Thyroid gland (tissue), 4 donors: ENCODE data around the gene CACNG1. TPM values are rescaled to one million over a fixed set of nuclear protein-coding genes. Genes with fewer than 3 reads are reported as not detected.

Experiments used
- DNase-seq, 2 donors: peaks; one replicate each; pipeline ENCODE4 v3.0.0-alpha.2; 2019
- H3K27ac ChIP-seq, 3 donors: fragments of 200-600 bp; sonication (generic); 1 replicate in 2 of 3; 2 replicates in 1 of 3; pipeline ENCODE4 v1.5.1; 2016 to 2019; ENCODE audit warnings: mild to moderate bottlenecking in 1 of 3, moderate library complexity in 1 of 3
- H3K27me3 ChIP-seq: fragments of 200-600 bp; sonication (generic); one replicate; pipeline ENCODE4 v1.5.1; 2019
- H3K36me3 ChIP-seq, 2 donors: fragments of 200-600 bp; sonication (generic); one replicate each; pipeline ENCODE4 v1.5.1; 2016 to 2019
- H3K4me1 ChIP-seq, 2 donors: fragments of 200-600 bp; sonication (generic); one replicate each; pipeline ENCODE4 v1.5.1; 2017 to 2019
- H3K4me3 ChIP-seq, 3 donors: fragments of 200-600 bp; sonication (generic); replicated peaks in 1 of 3; 1 replicate in 2 of 3; 2 replicates in 1 of 3; pipeline ENCODE4 v1.5.1; 2016; ENCODE audit warnings: mild to moderate bottlenecking in 1 of 3
- H3K9me3 ChIP-seq: fragments of 200-600 bp; sonication (generic); one replicate; pipeline ENCODE4 v1.5.1; 2017
- POLR2A ChIP-seq, 2 donors: fragments of 450-650 bp; IDR thresholded peaks; one replicate each; pipeline ENCODE4 v1.6.1; 2017; ENCODE audit warnings: antibody characterized with exemption in 2 of 2, mild to moderate bottlenecking in 2 of 2, moderate library complexity in 1 of 2
- whole genome bisulfite sequencing, 2 donors: methylation state at CpG; one replicate each; pipeline ENCODE4 v1.1.5; 2017; 5-methylcytosine and 5-hydroxymethylcytosine counted together
- intact Hi-C: fragments of 100-400 bp; cut with DNase I; formaldehyde crosslinking; loops from one replicate; pipeline ENCODE4 v1.15.1; 2023
- total RNA-seq, 4 donors: library from RNA; depleted of rRNA; stranded (reverse); fragments of >200 nt; gene quantifications; one replicate each; pipeline ENCODE4 v1.2.3, GENCODE V29; 2016
- TF ChIP-seq, protein P1 (sequence below), 6 experiments: fragments of 200-600 bp in 3 of 6; fragments of 450-650 bp in 3 of 6; sonication (generic) in 3 of 6; IDR thresholded peaks; one replicate each; pipeline ENCODE4 v1.5.1; 2016 to 2019; ENCODE audit warnings: antibody characterized with exemption in 6 of 6, mild to moderate bottlenecking in 2 of 6, inconsistent platforms in 1 of 6, moderate library complexity in 1 of 6

CACNG1 gene
- total RNA-seq, 4 donors from 2014 or later, result not detected

GRCh38 chr17:67055041-67055443, 10.7 kb downstream of the CACNG1 start:
- Histone ChIP-seq H3K36me3 (no peaks in the 10 kb centered on the region), H3K4me1 (no peaks in the 10 kb centered on the region), H3K4me3 (no peak overlapping the region), H3K9me3 (no peaks in the 10 kb centered on the region), H3K27ac (no peak overlapping the region), H3K27me3 (no peaks in the 10 kb centered on the region)
- 93 to 95% methylated on average over 19 of the region's 19 CpGs for WGBS, 2 donors
- TF ChIP-seq POLR2A (IDR thresholded peaks at IDR 0.05), result no peak
- TF ChIP-seq, protein P1, sequence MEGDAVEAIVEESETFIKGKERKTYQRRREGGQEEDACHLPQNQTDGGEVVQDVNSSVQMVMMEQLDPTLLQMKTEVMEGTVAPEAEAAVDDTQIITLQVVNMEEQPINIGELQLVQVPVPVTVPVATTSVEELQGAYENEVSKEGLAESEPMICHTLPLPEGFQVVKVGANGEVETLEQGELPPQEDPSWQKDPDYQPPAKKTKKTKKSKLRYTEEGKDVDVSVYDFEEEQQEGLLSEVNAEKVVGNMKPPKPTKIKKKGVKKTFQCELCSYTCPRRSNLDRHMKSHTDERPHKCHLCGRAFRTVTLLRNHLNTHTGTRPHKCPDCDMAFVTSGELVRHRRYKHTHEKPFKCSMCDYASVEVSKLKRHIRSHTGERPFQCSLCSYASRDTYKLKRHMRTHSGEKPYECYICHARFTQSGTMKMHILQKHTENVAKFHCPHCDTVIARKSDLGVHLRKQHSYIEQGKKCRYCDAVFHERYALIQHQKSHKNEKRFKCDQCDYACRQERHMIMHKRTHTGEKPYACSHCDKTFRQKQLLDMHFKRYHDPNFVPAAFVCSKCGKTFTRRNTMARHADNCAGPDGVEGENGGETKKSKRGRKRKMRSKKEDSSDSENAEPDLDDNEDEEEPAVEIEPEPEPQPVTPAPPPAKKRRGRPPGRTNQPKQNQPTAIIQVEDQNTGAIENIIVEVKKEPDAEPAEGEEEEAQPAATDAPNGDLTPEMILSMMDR (IDR thresholded peaks at IDR 0.05), result no peak
- intact Hi-C loops, result no loop called here
- DNase-seq, result no peak

DNA sequence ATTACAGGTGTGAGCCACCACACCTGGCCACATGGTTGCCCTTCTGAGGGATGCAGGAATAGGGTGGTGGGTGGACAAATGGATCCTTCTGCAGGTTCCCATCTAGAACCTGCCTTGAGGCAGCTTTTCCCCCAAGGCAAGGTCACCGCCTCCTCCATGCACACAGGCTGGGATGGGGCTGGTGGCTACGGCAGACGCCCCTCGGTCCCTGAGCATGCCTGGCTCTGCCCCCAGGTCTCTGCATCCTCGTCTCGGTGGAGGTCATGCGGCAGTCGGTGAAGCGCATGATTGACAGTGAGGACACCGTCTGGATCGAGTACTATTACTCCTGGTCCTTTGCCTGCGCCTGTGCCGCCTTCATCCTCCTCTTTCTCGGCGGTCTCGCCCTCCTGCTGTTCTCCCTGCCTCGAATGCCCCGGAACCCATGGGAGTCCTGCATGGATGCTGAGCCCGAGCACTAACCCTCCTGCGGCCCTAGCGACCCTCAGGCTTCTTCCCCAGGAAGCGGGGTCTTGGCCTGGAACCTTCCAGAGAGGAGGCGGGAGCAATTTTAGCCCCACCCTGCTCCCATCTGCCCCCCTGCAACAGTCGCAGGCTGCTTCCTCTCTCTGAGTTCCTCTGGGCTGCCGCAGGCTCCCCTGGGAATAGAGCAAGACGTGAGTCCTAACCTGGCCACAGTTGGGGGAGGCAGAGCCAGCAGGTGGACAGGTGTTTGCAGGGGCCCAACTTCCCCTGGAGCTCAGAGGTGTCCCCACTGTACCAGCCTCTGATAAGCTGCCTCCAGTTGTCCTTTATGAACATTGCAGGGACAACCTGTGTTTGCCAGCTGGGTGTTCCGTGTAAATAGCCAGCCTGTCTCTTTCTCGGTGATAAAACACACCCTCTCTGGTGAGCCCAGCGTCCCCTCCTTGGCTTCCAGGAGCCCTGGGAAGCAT, 11.7 kb downstream of the CACNG1 start:
- Histone ChIP-seq H3K27me3 (no peaks in the 10 kb centered on the region), H3K4me1 (no peaks in the 10 kb centered on the region), H3K9me3 (no peaks in the 10 kb centered on the region), H3K4me3 (no peak overlapping the region), H3K27ac (no peak overlapping the region), H3K36me3 (no peaks in the 10 kb centered on the region)
- intact Hi-C loops, result no loop called here
- TF ChIP-seq, protein P1 (IDR thresholded peaks at IDR 0.05), result no peak
- TF ChIP-seq POLR2A (IDR thresholded peaks at IDR 0.05), result no peak
- no peak for DNase-seq
- WGBS, 2 donors, result 89% methylated on average over 29 of the region's 29 CpGs

- 89% methylated on average over 18 of the region's 18 CpGs for WGBS, 2 donors
Observed at GRCh38 chr17:67056746-67057490, 12.6 kb downstream of the CACNG1 start.

GRCh38 chr17:67058036-67058435, 13.7 kb downstream of the CACNG1 start:
- Histone ChIP-seq H3K27me3 (no peaks in the 10 kb centered on the region), H3K9me3 (no peaks in the 10 kb centered on the region), H3K4me1 (no peaks in the 10 kb centered on the region), H3K36me3 (no peaks in the 10 kb centered on the region), H3K27ac (no peak overlapping the region), H3K4me3 (no peak overlapping the region)
- no peak for TF ChIP-seq POLR2A (IDR thresholded peaks at IDR 0.05)
- TF ChIP-seq, protein P1 (IDR thresholded peaks at IDR 0.05), result no peak
- 96 to 97% methylated on average over 8 of the region's 8 CpGs for WGBS, 2 donors
- intact Hi-C loops, result no loop called here
- DNase-seq, result no peak

More at GRCh38 chr17:67056746-67057490, 12.6 kb downstream of the CACNG1 start:
- Histone ChIP-seq H3K9me3 (no peaks in the 10 kb centered on the region), H3K4me1 (no peaks in the 10 kb centered on the region), H3K36me3 (no peaks in the 10 kb centered on the region), H3K27ac (no peak overlapping the region), H3K27me3 (no peaks in the 10 kb centered on the region), H3K4me3 (no peak overlapping the region)
- TF ChIP-seq POLR2A (IDR thresholded peaks at IDR 0.05), result no peak
- TF ChIP-seq, protein P1 (IDR thresholded peaks at IDR 0.05), result no peak
- DNase-seq, result no peak
- intact Hi-C loops, result no loop called here

DNA sequence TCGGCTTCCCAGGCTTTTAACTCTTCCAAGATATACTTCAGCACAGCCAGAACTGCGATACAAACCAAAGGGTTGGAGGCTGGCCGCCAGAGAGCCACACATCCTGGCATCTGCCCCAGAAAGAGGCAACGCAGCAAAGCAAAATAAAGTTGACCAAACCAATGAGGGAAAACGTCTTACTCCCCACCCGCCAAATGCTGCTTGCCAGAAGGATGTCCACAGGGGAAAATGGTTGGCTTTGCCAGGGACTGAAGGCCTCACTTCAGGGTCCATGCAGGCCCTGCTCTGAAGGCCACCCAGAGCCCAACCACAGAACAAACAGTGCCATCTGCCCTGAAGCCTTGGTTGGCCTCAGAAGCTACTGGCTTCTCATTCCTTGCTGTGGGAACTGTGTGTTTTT, 15.0 kb downstream of the CACNG1 start:
- H3K36me3 ChIP-seq, result no peaks in the 10 kb centered on the region
- WGBS, 2 donors, result 62 to 72% methylated on average over 6 of the region's 6 CpGs
- no peak overlapping the region for H3K27ac ChIP-seq
- H3K27me3 ChIP-seq, result no peaks in the 10 kb centered on the region
- H3K9me3 ChIP-seq, result no peaks in the 10 kb centered on the region
- no peaks in the 10 kb centered on the region for H3K4me1 ChIP-seq
- no peak for DNase-seq
- no peak overlapping the region for H3K4me3 ChIP-seq
- TF ChIP-seq, protein P1 (IDR thresholded peaks at IDR 0.05), result no peak
- no peak for TF ChIP-seq POLR2A (IDR thresholded peaks at IDR 0.05)
- intact Hi-C loops, result no loop called here
